ENCODE measurements around the gene CACNB1. TPM values are rescaled to one million over a fixed set of nuclear protein-coding genes. Genes with fewer than 3 reads are reported as not detected.

The CACNB1 gene
- polyA plus RNA-seq, 1 of the 3 experiments (the other 2 are of a cell fraction): 7.4 TPM

GRCh38 chr17:39208136-39208535 is 10.7 kb upstream of the CACNB1 start:
- H3K36me3 ChIP-seq (replicated peaks in 1 of 2; ENCODE audit: control insufficient read depth in 1 of 2, insufficient read depth in 2 of 2, low read length in 1 of 2): peaks cover 11 to 14% of the 10 kb centered on the region in 2 experiments
- no peak overlapping the region for H3K27ac ChIP-seq (ENCODE audit: low read depth in 2 of 2, low read length in 1 of 2)
- H3K4me3 ChIP-seq (ENCODE audit: low read depth in 2 of 2, low read length in 1 of 2): no peak overlapping the region
- no peak overlapping the region for H3K4me2 ChIP-seq
- peaks cover 9% of the 10 kb centered on the region in 2 experiments; a peak in 2 of 4 replicates for H3K4me1 ChIP-seq (ENCODE audit: control insufficient read depth in 1 of 2, insufficient read depth in 2 of 2, low read depth in 1 of 2, low read length in 1 of 2)
- H3K9ac ChIP-seq: no peak overlapping the region
- TF ChIP-seq NRF1 (IDR thresholded peaks at IDR 0.05; ENCODE audit: low read depth, low read length) (no peak), REST (IDR thresholded peaks at IDR 0.05; ENCODE audit: low read depth, low read length) (no peak), JUND (IDR thresholded peaks at IDR 0.05) (no peak)
- no peaks in the 10 kb centered on the region; the same call in 1 of the 2 replicates for H3K79me2 ChIP-seq (ENCODE audit: insufficient read depth)
- POLR2A ChIA-PET: no interaction called here
- H3K27me3 ChIP-seq (ENCODE audit: insufficient read depth): no peaks in the 10 kb centered on the region
- WGBS (ENCODE audit: low lambda C conversion rate): 93% methylated on average over 5 of the region's 7 CpGs
- H2AFZ ChIP-seq (ENCODE audit: low read depth): no peak overlapping the region
- no peaks in the 10 kb centered on the region for H3K9me3 ChIP-seq
- H3F3A ChIP-seq (replicated peaks; ENCODE audit: insufficient read depth): peaks cover 24% of the 10 kb centered on the region
- no peak for DNase-seq
- no peaks in the 10 kb centered on the region for H3K9me2 ChIP-seq
- peaks cover 18% of the 10 kb centered on the region for H4K20me1 ChIP-seq (ENCODE audit: insufficient read depth)
- CTCF ChIA-PET: interaction anchor here (1.1 to 29.0 kb wide), 8 partner anchors 9 to 44 kb away, joined by 3 to 781 read pairs (median 5); partner anchors contain the start of gene STAC2

DNA sequence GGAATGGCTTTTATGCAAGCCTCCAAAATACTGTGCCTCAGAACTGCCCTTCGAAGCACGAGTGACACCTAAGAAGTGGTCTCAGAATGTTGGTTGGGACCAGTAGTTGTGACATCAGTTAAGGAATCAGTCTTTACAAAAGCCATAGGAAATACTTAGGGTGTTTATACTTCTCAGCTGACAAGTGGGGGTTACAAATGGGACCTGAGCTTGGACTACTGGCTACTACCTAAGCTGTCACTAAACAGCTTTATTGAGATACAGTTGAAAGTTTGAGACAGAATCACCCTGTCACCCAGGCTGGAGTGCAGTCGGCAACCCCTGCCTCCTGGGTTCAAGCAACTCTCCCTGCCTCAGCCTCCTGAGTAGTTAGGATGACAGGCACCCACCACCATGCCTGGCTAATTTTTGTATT is 7.7 kb upstream of the CACNB1 start:
- H2AFZ ChIP-seq (ENCODE audit: low read depth): no peak overlapping the region
- TF ChIP-seq POLR2AphosphoS5 (IDR thresholded peaks at IDR 0.05; ENCODE audit: low read depth, low read length) (peak; percentile 37; the same call in 1 of the 2 replicates), USF2 (IDR thresholded peaks at IDR 0.05; ENCODE audit: borderline replicate concordance, low read depth, low read length) (no peak)
- POLR2A ChIA-PET: interaction anchor here (1.0 to 1.2 kb wide), 3 partner anchors 10 to 40 kb away, joined by 3 to 5 read pairs (median 3); partner anchors contain the start of gene STAC2
- peaks cover 28 to 32% of the 10 kb centered on the region in 2 experiments for H3K36me3 ChIP-seq (replicated peaks in 1 of 2; ENCODE audit: control insufficient read depth in 1 of 2, insufficient read depth in 2 of 2, low read length in 1 of 2)
- H3K27me3 ChIP-seq (ENCODE audit: insufficient read depth): no peaks in the 10 kb centered on the region
- H3K9ac ChIP-seq: no peak overlapping the region
- H3F3A ChIP-seq (replicated peaks; ENCODE audit: insufficient read depth): peaks cover 39% of the 10 kb centered on the region
- H3K9me3 ChIP-seq: no peaks in the 10 kb centered on the region
- 83% methylated on average over 3 of the region's 3 CpGs for WGBS (ENCODE audit: low lambda C conversion rate)
- H3K4me3 ChIP-seq (ENCODE audit: low read depth in 2 of 2, low read length in 1 of 2): no peak overlapping the region
- peaks cover 35% of the 10 kb centered on the region for H4K20me1 ChIP-seq (ENCODE audit: insufficient read depth)
- no peaks in the 10 kb centered on the region for H3K9me2 ChIP-seq
- CTCF ChIA-PET: interaction anchor here (0.7 to 29.0 kb wide), 3 partner anchors 18 to 443 kb away, joined by 3 to 781 read pairs (median 3); no protein-coding TSS in a partner anchor
- peaks cover 27% of the 10 kb centered on the region for H3K79me2 ChIP-seq (ENCODE audit: insufficient read depth)
- no peak overlapping the region for H3K27ac ChIP-seq (ENCODE audit: low read depth in 2 of 2, low read length in 1 of 2)
- H3K4me2 ChIP-seq: no peak overlapping the region
- DNase-seq: no peak
- peaks cover 18 to 23% of the 10 kb centered on the region in 2 experiments; a peak in 2 of 4 replicates for H3K4me1 ChIP-seq (ENCODE audit: control insufficient read depth in 1 of 2, insufficient read depth in 2 of 2, low read depth in 1 of 2, low read length in 1 of 2)
